Colonic mucosa (tissue), 4 donors: ENCODE results near the gene MIF. TPM values are rescaled to one million over a fixed set of nuclear protein-coding genes. Genes with fewer than 3 reads are reported as not detected.

Source experiments
- DNase-seq: peaks from one replicate; pipeline ENCODE4 v3.0.0-alpha.2; 2020
- H3K27ac ChIP-seq: fragments of 200-600 bp; one replicate; pipeline ENCODE4 v1.8.0; 2021
- H3K27me3 ChIP-seq: fragments of 200-600 bp; one replicate; pipeline ENCODE4 v1.8.0; 2021
- H3K36me3 ChIP-seq: fragments of 200-600 bp; one replicate; pipeline ENCODE4 v1.8.0; 2021
- H3K4me1 ChIP-seq: fragments of 200-600 bp; one replicate; pipeline ENCODE4 v1.8.0; 2021; ENCODE audit warnings: mild to moderate bottlenecking
- H3K4me3 ChIP-seq: fragments of 200-600 bp; one replicate; pipeline ENCODE4 v1.8.0; 2021
- H3K9ac ChIP-seq, 2 donors: one replicate each; pipeline ENCODE4 v1.7.0; 2013; ENCODE audit warnings: control low read depth in 2 of 2, low read depth in 2 of 2, low read length in 2 of 2
- H3K9me3 ChIP-seq: fragments of 200-600 bp; one replicate; pipeline ENCODE4 v1.8.0; 2021
- intact Hi-C: fragments of 100-400 bp; cut with DNase I; formaldehyde crosslinking; loops from one replicate; pipeline ENCODE4 v1.14.1; 2022
- total RNA-seq, 2 donors: library from RNA; stranded (reverse); fragmentation: NEBNext Ultra II Directional in 1 of 2; extraction: Animal tissue kit (Norgen Biotek cat#: 25700) in 1 of 2; gene quantifications; one replicate each; pipeline ENCODE4 v1.2.1, GENCODE V29; 2021
- TF ChIP-seq, protein P1 (sequence below): fragments of 200-600 bp; IDR thresholded peaks from one replicate; pipeline ENCODE4 v1.8.0; 2022; ENCODE audit warnings: antibody characterized with exemption, mild to moderate bottlenecking
- donor health status: healthy.
- donor health status: DM: no; HTN: no; CAD: no.
- donor health status: DM: no; HTN: no; CAD: no.

MIF gene
- total RNA-seq, 2 donors from 2014 or later = 621 to 869 TPM

DNA sequence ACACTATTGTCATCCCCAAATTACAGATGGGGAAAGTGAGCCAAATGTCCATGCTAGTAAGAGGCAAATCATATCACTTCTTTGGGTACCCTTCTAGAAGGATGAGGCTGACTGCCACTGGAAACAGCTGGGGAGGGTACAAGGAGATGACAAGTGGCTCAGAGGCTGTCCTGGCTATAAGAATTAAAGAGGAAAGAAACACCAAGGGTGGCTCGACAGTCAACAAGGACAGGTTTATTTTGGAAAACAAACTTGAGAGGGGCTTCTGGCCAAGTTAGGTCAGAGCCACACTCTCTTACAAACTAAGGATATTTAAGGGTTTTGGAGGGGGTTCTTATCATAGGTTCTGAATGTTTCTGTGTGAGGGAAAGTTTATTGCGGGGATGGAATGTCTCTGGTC is 2.1 kb upstream of the MIF start:
- Histone ChIP-seq H3K27ac (no peak overlapping the region), H3K4me3 (no peak overlapping the region), H3K9ac (no peak overlapping the region), H3K27me3 (no peaks in the 10 kb centered on the region), H3K36me3 (peaks cover 5% of the 10 kb centered on the region), H3K4me1 (peaks cover 4% of the 10 kb centered on the region), H3K9me3 (no peaks in the 10 kb centered on the region)
- intact Hi-C loops = no loop called here
- TF ChIP-seq, protein P1, sequence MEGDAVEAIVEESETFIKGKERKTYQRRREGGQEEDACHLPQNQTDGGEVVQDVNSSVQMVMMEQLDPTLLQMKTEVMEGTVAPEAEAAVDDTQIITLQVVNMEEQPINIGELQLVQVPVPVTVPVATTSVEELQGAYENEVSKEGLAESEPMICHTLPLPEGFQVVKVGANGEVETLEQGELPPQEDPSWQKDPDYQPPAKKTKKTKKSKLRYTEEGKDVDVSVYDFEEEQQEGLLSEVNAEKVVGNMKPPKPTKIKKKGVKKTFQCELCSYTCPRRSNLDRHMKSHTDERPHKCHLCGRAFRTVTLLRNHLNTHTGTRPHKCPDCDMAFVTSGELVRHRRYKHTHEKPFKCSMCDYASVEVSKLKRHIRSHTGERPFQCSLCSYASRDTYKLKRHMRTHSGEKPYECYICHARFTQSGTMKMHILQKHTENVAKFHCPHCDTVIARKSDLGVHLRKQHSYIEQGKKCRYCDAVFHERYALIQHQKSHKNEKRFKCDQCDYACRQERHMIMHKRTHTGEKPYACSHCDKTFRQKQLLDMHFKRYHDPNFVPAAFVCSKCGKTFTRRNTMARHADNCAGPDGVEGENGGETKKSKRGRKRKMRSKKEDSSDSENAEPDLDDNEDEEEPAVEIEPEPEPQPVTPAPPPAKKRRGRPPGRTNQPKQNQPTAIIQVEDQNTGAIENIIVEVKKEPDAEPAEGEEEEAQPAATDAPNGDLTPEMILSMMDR = no peak
- no peak for DNase-seq

DNA sequence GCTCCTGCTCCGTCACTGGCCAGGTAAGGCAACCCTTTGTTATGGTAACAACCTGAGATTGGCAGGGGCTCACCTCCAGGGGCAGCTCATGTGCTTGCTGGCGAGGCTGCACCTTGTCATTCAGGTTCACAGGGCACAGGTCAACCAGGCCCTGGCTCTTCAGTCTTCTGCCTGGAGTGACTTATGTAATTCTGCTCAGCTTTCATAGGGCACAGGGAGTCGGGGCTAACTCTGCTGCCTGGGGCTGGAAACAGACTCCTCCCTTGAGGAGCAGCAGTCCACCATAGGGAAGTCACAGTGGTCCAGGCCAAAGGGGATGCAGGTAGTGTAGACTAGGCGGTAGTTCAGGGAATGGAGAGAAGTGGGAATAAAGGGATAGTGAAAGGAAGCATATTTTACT is 1.5 kb upstream of the MIF start:
- Histone ChIP-seq H3K27me3 (no peaks in the 10 kb centered on the region), H3K4me3 (no peak overlapping the region), H3K4me1 (peaks cover 4% of the 10 kb centered on the region), H3K27ac (no peak overlapping the region), H3K36me3 (peaks cover 5% of the 10 kb centered on the region), H3K9me3 (no peaks in the 10 kb centered on the region), H3K9ac (no peak overlapping the region)
- DNase-seq = no peak
- TF ChIP-seq, protein P1 = no peak
- intact Hi-C loops = no loop called here

DNA sequence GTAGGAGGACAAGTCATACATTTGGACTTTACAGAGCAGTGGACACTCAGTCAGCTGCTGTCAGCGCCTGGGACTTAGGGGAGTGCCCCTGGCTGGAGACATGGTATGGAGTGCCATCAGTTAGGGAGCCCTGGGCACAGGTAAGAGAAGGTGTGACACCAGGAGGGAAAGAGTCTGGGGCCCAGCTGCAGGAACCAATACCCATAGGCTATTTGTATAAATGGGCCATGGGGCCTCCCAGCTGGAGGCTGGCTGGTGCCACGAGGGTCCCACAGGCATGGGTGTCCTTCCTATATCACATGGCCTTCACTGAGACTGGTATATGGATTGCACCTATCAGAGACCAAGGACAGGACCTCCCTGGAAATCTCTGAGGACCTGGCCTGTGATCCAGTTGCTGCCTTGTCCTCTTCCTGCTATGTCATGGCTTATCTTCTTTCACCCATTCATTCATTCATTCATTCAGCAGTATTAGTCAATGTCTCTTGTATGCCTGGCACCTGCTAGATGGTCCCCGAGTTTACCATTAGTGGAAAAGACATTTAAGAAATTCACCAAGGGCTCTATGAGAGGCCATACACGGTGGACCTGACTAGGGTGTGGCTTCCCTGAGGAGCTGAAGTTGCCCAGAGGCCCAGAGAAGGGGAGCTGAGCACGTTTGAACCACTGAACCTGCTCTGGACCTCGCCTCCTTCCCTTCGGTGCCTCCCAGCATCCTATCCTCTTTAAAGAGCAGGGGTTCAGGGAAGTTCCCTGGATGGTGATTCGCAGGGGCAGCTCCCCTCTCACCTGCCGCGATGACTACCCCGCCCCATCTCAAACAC is 850 bp upstream of the MIF start:
- H3K27me3 ChIP-seq = no peaks in the 10 kb centered on the region
- peak overlapping the region; percentile 85 to 89 for H3K9ac ChIP-seq
- peaks cover 4% of the 10 kb centered on the region for H3K4me1 ChIP-seq
- intact Hi-C loops = no loop called here
- H3K4me3 ChIP-seq = peak overlapping the region; percentile 78
- no peak for DNase-seq
- TF ChIP-seq, protein P1 = no peak
- peaks cover 5% of the 10 kb centered on the region for H3K36me3 ChIP-seq
- peak overlapping the region; percentile 96 for H3K27ac ChIP-seq
- H3K9me3 ChIP-seq = no peaks in the 10 kb centered on the region

DNA sequence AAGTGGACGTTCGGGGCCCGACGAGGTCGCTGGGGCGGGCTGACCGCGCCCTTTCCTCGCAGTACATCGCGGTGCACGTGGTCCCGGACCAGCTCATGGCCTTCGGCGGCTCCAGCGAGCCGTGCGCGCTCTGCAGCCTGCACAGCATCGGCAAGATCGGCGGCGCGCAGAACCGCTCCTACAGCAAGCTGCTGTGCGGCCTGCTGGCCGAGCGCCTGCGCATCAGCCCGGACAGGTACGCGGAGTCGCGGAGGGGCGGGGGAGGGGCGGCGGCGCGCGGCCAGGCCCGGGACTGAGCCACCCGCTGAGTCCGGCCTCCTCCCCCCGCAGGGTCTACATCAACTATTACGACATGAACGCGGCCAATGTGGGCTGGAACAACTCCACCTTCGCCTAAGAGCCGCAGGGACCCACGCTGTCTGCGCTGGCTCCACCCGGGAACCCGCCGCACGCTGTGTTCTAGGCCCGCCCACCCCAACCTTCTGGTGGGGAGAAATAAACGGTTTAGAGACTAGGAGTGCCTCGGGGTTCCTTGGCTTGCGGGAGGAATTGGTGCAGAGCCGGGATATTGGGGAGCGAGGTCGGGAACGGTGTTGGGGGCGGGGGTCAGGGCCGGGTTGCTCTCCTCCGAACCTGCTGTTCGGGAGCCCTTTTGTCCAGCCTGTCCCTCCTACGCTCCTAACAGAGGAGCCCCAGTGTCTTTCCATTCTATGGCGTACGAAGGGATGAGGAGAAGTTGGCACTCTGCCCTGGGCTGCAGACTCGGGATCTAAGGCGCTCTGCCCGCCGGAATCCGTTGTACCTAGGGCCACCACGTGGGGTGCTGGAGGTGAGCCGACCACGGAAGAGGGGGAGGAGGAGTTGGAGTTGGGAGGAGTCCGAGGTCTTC is 771 bp downstream of the MIF start:
- TF ChIP-seq, protein P1 = peak; percentile 30
- Histone ChIP-seq H3K4me1 (peaks cover 4% of the 10 kb centered on the region), H3K9me3 (no peaks in the 10 kb centered on the region), H3K27me3 (no peaks in the 10 kb centered on the region), H3K9ac (peak overlapping the region; percentile 85 to 89), H3K36me3 (peaks cover 5% of the 10 kb centered on the region), H3K4me3 (peak overlapping the region; percentile 78), H3K27ac (peak overlapping the region; percentile 96)
- intact Hi-C loops = no loop called here
- DNase-seq = peak; percentile 85

DNA sequence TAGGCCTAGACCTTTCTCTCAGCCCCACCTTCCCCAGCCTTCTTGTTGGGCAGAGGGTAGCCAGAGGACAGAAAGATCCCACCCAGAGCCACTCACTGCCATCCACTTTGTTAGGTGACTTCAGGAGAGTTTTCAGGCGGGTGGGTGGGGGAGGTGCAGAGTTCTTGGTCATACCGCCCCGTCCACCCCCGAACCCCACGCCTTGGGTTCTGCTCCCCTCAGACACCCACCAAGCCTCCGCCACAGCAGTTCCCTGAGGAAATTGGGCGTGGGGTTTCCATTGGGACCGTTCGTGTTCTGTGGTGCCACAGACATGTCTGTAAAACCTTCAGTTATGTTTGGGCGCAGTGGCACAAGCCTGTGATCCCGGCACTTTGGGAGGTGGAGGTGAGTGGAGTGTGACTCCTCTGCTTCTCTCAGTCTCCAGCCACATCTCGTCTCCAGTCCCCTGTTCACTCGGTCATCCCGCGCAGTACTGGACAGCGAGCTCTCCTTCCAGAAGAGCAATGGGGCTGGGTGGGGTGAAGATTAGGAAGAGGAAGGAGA is 1.5 kb downstream of the MIF start:
- H3K9me3 ChIP-seq = no peaks in the 10 kb centered on the region
- no peaks in the 10 kb centered on the region for H3K27me3 ChIP-seq
- DNase-seq = no peak
- H3K4me3 ChIP-seq = peak overlapping the region; percentile 78
- no peak overlapping the region for H3K27ac ChIP-seq
- peak overlapping the region; percentile 85 to 89 for H3K9ac ChIP-seq
- H3K4me1 ChIP-seq = peaks cover 4% of the 10 kb centered on the region
- intact Hi-C loops = no loop called here
- TF ChIP-seq, protein P1 = no peak
- peaks cover 5% of the 10 kb centered on the region for H3K36me3 ChIP-seq
